ENCODE measurements around the gene FREY1. TPM values are rescaled to one million over a fixed set of nuclear protein-coding genes. Genes with fewer than 3 reads are reported as not detected.

Gene FREY1
- polyA plus RNA-seq, 1 donor (not counting 4 experiments of a cell fraction or from before 2014, with no cell fraction given): 0.25 TPM

GRCh38 chr11:45921561-45922424, 14.7 kb upstream of the FREY1 start:
- Histone ChIP-seq H3K9me3 (ENCODE audit: control insufficient read depth, low read depth, low read length) (no peaks in the 10 kb centered on the region), H3K27me3 (ENCODE audit: control insufficient read depth, extremely low read depth, insufficient read depth, low read length) (no peaks in the 10 kb centered on the region), H3K9me1 (ENCODE audit: control insufficient read depth, extremely low read depth, insufficient read depth, low read length) (peaks cover 5% of the 10 kb centered on the region), H3K36me3 (ENCODE audit: control insufficient read depth in 2 of 2, extremely low read depth in 1 of 2, insufficient read depth in 2 of 2, low read length in 2 of 2) (peaks cover 0 to 5% of the 10 kb centered on the region in 2 experiments), H3K9ac (ENCODE audit: control insufficient read depth, extremely low read depth, insufficient read depth, low read length) (no peak overlapping the region), H4K20me1 (ENCODE audit: control insufficient read depth, extremely low read depth, insufficient read depth, low read length) (no peaks in the 10 kb centered on the region), H2AFZ (ENCODE audit: control insufficient read depth, low read length) (no peak overlapping the region), H3K4me1 (ENCODE audit: control insufficient read depth, extremely low read depth, insufficient read depth, low read length) (peaks cover 11% of the 10 kb centered on the region), H3K4me3 (ENCODE audit: control insufficient read depth in 2 of 3, extremely low read depth in 1 of 3, insufficient read depth in 2 of 3, low read depth in 1 of 3, low read length in 3 of 3) (peak overlapping the region; percentile 40 to 75 (median 64)), H3K4me2 (ENCODE audit: control insufficient read depth, extremely low read depth, insufficient read depth, low read depth, low read length) (peak overlapping the region; percentile 56), H3K27ac (ENCODE audit: control insufficient read depth, insufficient read depth, low read length) (no peak overlapping the region), H3K79me2 (ENCODE audit: control insufficient read depth, insufficient read depth, low read length) (peaks cover 18% of the 10 kb centered on the region)
- no peak for TF ChIP-seq CTCF (optimal IDR thresholded peaks at IDR 0.05 in 1 of 3, IDR thresholded peaks at IDR 0.05 in 1 of 3, conservative IDR thresholded peaks at IDR 0.05 in 1 of 3; ENCODE audit: extremely low read depth in 1 of 3, insufficient read depth in 2 of 3, low read length in 3 of 3)
- TF ChIP-seq EZH2 (IDR thresholded peaks at IDR 0.05; ENCODE audit: low read length): no peak
- dilution Hi-C loops (cut with MboI; ENCODE audit: extremely low pct_ligation_motif_present, low sequenced_read_pairs): no loop called here
- FAIRE-seq (no peak), DNase-seq (ENCODE audit: low read depth, low spot score) (no peak)

GRCh38 chr11:45920531-45921477, 13.7 kb upstream of the FREY1 start:
- H3K4me2 ChIP-seq (ENCODE audit: control insufficient read depth, extremely low read depth, insufficient read depth, low read depth, low read length): no peak overlapping the region

More at GRCh38 chr11:45920531-45921477, 13.7 kb upstream of the FREY1 start:
- peaks cover 14% of the 10 kb centered on the region for H3K4me1 ChIP-seq (ENCODE audit: control insufficient read depth, extremely low read depth, insufficient read depth, low read length)
- H3K36me3 ChIP-seq (ENCODE audit: control insufficient read depth in 2 of 2, extremely low read depth in 1 of 2, insufficient read depth in 2 of 2, low read length in 2 of 2): peaks cover 3 to 10% of the 10 kb centered on the region in 2 experiments
- DNase-seq (ENCODE audit: low read depth, low spot score) (no peak), FAIRE-seq (no peak)
- H3K79me2 ChIP-seq (ENCODE audit: control insufficient read depth, insufficient read depth, low read length): peaks cover 26% of the 10 kb centered on the region
- no peak overlapping the region for H3K4me3 ChIP-seq (ENCODE audit: control insufficient read depth in 2 of 3, extremely low read depth in 1 of 3, insufficient read depth in 2 of 3, low read depth in 1 of 3, low read length in 3 of 3)
- H3K9ac ChIP-seq (ENCODE audit: control insufficient read depth, extremely low read depth, insufficient read depth, low read length): no peak overlapping the region
- no peaks in the 10 kb centered on the region for H3K9me3 ChIP-seq (ENCODE audit: control insufficient read depth, low read depth, low read length)
- H3K27me3 ChIP-seq (ENCODE audit: control insufficient read depth, extremely low read depth, insufficient read depth, low read length): no peaks in the 10 kb centered on the region
- no peak overlapping the region for H2AFZ ChIP-seq (ENCODE audit: control insufficient read depth, low read length)
- dilution Hi-C loops (cut with MboI; ENCODE audit: extremely low pct_ligation_motif_present, low sequenced_read_pairs): no loop called here
- H3K9me1 ChIP-seq (ENCODE audit: control insufficient read depth, extremely low read depth, insufficient read depth, low read length): peaks cover 5% of the 10 kb centered on the region
- TF ChIP-seq CTCF (optimal IDR thresholded peaks at IDR 0.05 in 1 of 3, IDR thresholded peaks at IDR 0.05 in 1 of 3, conservative IDR thresholded peaks at IDR 0.05 in 1 of 3; ENCODE audit: extremely low read depth in 1 of 3, insufficient read depth in 2 of 3, low read length in 3 of 3): no peak
- TF ChIP-seq EZH2 (IDR thresholded peaks at IDR 0.05; ENCODE audit: low read length): no peak
- no peak overlapping the region for H3K27ac ChIP-seq (ENCODE audit: control insufficient read depth, insufficient read depth, low read length)
- H4K20me1 ChIP-seq (ENCODE audit: control insufficient read depth, extremely low read depth, insufficient read depth, low read length): no peaks in the 10 kb centered on the region
